Activated naive CD8-positive, alpha-beta T cell treated with anti-CD3 and anti-CD28 coated beads, Interleukin-2, amount 50 U/mL, for 24 hours (primary cell): ENCODE measurements around the gene ZFP28.

Source experiments
- ATAC-seq: fragments of 150-1000 bp; cut with Tn5 transposase; one replicate; pipeline ENCODE4 v1.10.0; 2021
- DNase-seq: peaks from one replicate; pipeline ENCODE4 v3.0.0; 2021
- H3K27ac Mint-ChIP-seq: one replicate; pipeline ENCODE4 v1.8.0; 2021; ENCODE audit warnings: mild to moderate bottlenecking, mixed read lengths
- H3K27me3 Mint-ChIP-seq: one replicate; pipeline ENCODE4 v1.8.0; 2021; ENCODE audit warnings: mixed read lengths
- H3K36me3 Mint-ChIP-seq: one replicate; pipeline ENCODE4 v1.8.0; 2021; ENCODE audit warnings: low read depth, mixed read lengths
- H3K4me1 Mint-ChIP-seq: one replicate; pipeline ENCODE4 v1.8.0; 2021; ENCODE audit warnings: mixed read lengths
- H3K4me3 Mint-ChIP-seq: one replicate; pipeline ENCODE4 v1.8.0; 2021; ENCODE audit warnings: mild to moderate bottlenecking, moderate library complexity, mixed read lengths
- H3K9me3 Mint-ChIP-seq: one replicate; pipeline ENCODE4 v1.8.0; 2021; ENCODE audit warnings: mixed read lengths

ZFP28 gene

DNA sequence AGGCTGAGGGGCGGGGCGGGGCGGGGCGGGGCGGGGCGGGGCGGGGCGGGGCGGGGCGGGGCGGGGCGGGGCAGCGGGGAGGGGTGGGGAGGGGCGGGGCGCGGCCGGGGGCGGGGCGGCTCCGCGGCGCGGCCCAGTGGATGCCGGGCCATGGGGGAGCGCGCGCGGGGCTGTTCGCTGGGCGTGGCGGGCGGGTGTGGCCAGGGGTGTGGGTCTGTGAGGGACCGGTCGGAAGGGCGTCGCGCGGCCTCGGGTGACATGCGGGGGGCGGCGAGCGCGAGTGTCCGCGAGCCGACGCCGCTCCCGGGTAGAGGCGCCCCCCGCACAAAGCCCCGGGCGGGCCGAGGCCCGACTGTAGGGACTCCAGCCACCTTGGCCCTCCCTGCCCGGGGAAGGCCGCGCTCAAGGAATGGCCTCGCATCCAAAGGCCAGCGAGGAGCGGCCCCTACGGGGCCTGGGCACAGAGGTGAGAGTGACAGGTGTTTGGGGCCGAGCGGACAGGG, at the start of gene ZFP28:
ZFP28 (plus strand) TSS at position 188 of the 503 bp plus-strand sequence; CDS start at position 259, 71 bp downstream.
- H3K36me3 Mint-ChIP-seq, result peaks cover 66% of the 10 kb centered on the region
- H3K4me3 Mint-ChIP-seq, result peak within 1 kb of the TSS; percentile 82
- H3K27me3 Mint-ChIP-seq, result no peaks in the 10 kb centered on the region
- peak; percentile 81 for ATAC-seq
- H3K9me3 Mint-ChIP-seq, result peaks cover 56% of the 10 kb centered on the region
- peak within 1 kb of the TSS; percentile 91 for H3K27ac Mint-ChIP-seq
- peak; percentile 77 for DNase-seq
- H3K4me1 Mint-ChIP-seq, result peaks cover 18% of the 10 kb centered on the region

DNA sequence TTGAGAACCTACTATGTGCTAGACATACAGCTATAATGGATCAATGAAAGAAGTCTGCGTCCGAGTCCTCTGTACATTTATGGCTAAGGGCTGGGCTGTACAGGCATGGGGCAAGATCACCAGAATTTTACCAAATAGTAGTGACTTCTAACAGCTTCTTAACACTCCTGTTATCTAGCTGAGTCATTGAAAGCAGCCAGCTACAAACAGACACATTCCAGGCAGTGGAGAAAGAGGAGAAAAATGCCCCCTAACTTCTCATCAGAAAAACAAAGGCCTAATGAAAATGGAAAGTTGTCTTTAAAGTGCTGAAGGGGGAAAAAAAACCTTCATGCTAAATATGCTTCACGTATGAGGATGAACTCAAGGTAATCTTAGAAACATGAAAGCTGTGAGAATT, 47.3 kb upstream of the ZFP28 start:
- H3K4me3 Mint-ChIP-seq, result no peak overlapping the region
- no peaks in the 10 kb centered on the region for H3K27me3 Mint-ChIP-seq
- H3K36me3 Mint-ChIP-seq, result peaks cover 42% of the 10 kb centered on the region
- ATAC-seq, result no peak
- H3K27ac Mint-ChIP-seq, result no peak overlapping the region
- H3K4me1 Mint-ChIP-seq, result no peaks in the 10 kb centered on the region
- DNase-seq, result no peak
- H3K9me3 Mint-ChIP-seq, result peaks cover 75% of the 10 kb centered on the region

DNA sequence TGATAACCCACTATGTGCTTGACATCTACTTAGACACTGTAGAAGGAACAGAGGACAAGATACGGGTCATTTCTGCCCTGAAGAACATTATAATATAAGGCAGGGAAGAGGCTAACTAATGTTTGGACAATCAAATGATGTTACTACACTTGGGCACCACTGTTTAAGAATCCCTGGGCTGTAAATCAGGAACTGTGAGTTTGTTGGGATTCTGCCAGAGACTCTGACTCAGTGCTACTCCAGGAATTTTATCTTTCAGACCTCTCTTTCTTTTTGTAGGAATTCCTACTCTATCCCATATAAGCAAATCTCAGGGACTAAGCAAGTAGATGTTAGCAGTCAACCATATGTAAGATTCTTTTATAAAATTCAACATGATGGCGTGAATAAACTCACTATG, 34.2 kb upstream of the ZFP28 start:
- no peak overlapping the region for H3K4me3 Mint-ChIP-seq
- no peaks in the 10 kb centered on the region for H3K27me3 Mint-ChIP-seq
- peaks cover 22% of the 10 kb centered on the region for H3K36me3 Mint-ChIP-seq
- DNase-seq (no peak), ATAC-seq (no peak)
- peaks cover 6% of the 10 kb centered on the region for H3K4me1 Mint-ChIP-seq
- no peak overlapping the region for H3K27ac Mint-ChIP-seq
- H3K9me3 Mint-ChIP-seq, result peaks cover 58% of the 10 kb centered on the region

DNA sequence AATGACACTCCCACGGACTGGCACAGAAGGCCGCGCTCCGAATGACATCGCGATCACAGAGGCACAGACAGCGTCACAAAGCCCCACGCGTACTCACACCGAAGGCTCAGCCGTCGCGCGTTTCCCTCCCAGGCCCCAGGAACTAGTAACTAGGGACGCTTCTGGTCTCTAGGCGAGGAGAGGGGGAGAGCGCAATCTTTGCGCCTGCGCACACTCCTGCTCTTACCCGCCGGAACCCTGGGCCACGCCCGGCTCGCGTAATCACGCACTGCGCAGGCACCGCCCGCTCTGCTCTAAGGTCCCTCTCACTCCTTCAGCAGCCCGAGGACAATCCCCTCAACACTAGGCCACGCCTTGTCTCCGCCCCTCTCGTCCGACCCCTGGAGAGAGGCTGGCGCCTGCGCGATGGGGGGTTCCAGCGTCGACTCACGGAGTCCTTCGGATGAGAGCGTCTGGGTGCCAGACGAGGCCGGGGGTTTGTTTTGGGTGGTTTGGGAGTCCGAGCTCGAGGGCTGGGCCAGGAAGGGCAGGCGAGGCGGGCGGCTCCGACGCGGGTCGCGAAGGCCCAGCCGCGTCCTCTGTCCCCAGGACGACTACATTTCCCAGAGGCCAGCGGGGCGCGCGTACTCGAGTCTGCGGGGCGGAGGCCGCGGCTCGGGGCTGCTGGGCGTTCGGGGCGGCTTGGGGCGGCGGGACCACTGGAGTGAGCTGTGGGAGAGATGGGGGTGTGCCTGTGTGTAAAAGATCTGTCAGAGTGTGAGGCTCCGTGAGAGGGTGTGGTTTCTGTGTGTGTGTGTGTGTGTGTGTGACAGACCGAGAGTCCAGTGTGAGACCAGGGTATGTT, 31.1 kb upstream of the ZFP28 start, which contains the start of gene ZNF471:
ZNF471 (plus strand) TSS at position 410 of the 844 bp plus-strand sequence. CDS start 3,717 bp downstream, outside the sequence.
- ATAC-seq, result peak; percentile 99
- peak; percentile 82 for DNase-seq
- H3K4me1 Mint-ChIP-seq, result peaks cover 6% of the 10 kb centered on the region
- H3K4me3 Mint-ChIP-seq, result no peak within 1 kb of the TSS
- H3K36me3 Mint-ChIP-seq, result peaks cover 15% of the 10 kb centered on the region
- no peak within 1 kb of the TSS for H3K27ac Mint-ChIP-seq
- H3K9me3 Mint-ChIP-seq, result peaks cover 38% of the 10 kb centered on the region
- no peaks in the 10 kb centered on the region for H3K27me3 Mint-ChIP-seq

DNA sequence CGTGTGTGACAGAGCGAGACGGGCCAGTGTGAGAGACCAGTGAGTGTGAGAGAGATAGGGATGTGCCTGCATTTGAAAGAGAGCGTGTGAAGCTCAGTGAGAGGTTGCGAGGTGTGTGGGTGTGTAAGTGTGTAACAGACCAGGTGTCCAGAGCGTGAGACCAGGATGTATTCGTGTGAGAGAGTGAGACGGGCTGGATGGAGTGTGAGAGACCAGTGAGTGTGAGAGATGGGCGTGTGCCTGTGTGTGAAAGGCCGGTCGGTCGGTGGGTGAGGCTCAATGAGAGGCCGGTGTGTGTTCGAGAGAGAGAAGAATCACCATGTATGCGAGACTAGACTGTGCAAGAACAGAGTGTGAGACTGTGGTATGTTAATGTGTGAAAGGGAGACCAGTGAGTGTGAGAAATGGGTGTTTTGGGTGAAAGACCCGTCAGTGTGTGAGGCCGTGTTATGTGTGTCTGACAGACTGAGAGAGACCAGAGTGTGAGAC, 30.4 kb upstream of the ZFP28 start:
- DNase-seq, result no peak
- peaks cover 40% of the 10 kb centered on the region for H3K9me3 Mint-ChIP-seq
- no peak overlapping the region for H3K27ac Mint-ChIP-seq
- ATAC-seq, result no peak
- H3K4me3 Mint-ChIP-seq, result no peak overlapping the region
- no peaks in the 10 kb centered on the region for H3K27me3 Mint-ChIP-seq
- peaks cover 16% of the 10 kb centered on the region for H3K36me3 Mint-ChIP-seq
- peaks cover 6% of the 10 kb centered on the region for H3K4me1 Mint-ChIP-seq

DNA sequence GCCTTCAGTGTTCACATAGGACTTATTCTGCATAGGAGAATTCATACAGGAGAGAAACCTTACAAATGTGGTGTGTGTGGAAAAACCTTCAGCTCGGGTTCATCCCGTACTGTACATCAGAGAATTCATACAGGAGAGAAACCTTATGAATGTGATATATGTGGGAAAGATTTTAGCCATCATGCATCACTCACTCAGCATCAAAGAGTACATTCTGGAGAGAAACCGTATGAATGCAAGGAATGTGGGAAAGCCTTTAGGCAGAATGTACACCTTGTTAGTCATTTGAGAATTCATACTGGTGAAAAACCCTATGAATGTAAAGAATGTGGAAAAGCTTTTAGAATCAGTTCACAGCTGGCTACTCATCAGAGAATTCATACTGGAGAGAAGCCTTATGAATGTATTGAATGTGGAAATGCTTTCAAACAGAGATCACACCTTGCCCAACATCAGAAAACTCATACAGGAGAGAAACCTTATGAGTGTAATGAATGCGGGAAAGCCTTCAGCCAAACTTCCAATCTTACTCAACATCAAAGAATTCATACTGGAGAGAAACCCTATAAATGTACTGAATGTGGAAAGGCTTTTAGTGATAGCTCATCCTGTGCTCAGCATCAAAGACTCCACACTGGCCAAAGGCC, 13.4 kb upstream of the ZFP28 start:
- DNase-seq (no peak), ATAC-seq (no peak)
- Mint-ChIP-seq H3K27ac (no peak overlapping the region), H3K36me3 (peaks cover 57% of the 10 kb centered on the region), H3K4me1 (no peaks in the 10 kb centered on the region), H3K4me3 (no peak overlapping the region), H3K27me3 (no peaks in the 10 kb centered on the region), H3K9me3 (peaks cover 73% of the 10 kb centered on the region)

DNA sequence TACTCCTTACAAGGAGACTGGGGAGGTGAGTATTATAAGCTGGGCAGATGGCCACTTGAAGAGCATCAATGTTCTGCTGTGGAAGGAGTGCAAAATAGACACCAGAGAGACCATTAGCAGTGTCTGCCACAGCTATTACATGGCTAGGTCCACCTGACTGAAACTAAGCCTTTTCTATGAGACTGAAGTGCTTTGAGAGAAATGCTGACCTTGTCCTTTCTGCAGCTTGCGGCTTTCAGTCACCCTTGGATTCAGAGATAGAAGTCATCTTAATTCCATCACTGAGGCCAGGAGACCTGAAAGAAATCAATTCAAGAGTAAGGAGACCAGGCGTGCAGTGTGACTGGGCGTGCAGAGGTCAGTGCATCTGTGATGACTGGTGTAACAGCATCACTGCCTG, 1.3 kb upstream of the ZFP28 start:
- H3K4me3 Mint-ChIP-seq, result peak overlapping the region; percentile 82
- DNase-seq, result no peak
- ATAC-seq, result no peak
- no peaks in the 10 kb centered on the region for H3K27me3 Mint-ChIP-seq
- H3K4me1 Mint-ChIP-seq, result peaks cover 18% of the 10 kb centered on the region
- peaks cover 56% of the 10 kb centered on the region for H3K9me3 Mint-ChIP-seq
- H3K36me3 Mint-ChIP-seq, result peaks cover 62% of the 10 kb centered on the region
- no peak overlapping the region for H3K27ac Mint-ChIP-seq

DNA sequence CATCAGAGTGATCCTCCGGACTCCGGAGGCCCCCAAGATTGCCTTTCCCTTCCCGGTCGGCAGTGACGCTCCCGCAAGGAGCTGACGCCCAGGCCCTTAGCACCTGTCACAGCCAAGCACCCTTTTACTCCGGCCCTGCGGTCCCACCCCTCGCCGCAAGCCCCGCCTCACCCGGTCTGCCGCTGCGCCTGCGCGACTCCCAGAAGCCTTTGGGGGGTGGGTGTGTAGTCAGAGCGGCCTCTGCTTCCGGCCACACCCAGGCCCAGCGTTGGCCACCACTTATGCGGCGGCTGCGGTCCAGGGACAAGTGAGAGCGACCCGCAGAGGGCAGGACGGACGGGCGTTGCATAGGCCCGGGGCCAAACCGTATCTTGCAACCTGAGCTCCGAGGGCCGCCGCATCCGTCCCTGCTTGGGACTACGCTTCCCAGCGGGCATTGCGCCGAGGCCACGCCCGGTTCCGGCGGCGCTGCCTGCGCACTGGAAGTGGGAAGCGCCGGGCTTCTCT, 441 bp upstream of the ZFP28 start:
- Mint-ChIP-seq H3K27me3 (no peaks in the 10 kb centered on the region), H3K4me1 (peaks cover 18% of the 10 kb centered on the region), H3K27ac (peak overlapping the region; percentile 91), H3K4me3 (peak overlapping the region; percentile 82), H3K9me3 (peaks cover 55% of the 10 kb centered on the region), H3K36me3 (peaks cover 62% of the 10 kb centered on the region)
- DNase-seq (peak; percentile 91), ATAC-seq (peak; percentile 95)

DNA sequence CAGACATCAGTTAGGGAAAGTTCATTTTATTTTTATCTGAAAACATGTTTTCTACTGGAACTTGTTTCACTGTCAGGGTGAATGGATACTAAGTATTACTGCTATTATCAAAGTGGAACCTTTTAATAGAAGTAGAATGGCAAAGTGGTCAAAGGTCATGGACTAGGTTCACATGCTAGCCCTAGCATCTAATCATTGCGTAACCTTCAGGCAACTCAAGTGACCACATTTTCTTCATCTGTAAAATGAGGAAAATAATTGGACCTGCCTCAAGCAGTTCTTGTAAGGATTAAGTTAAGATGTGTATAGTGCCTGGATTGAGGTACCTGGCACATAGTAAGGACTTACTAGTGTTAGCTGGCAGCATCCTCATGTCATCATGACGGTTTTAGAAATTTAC, 5.0 kb downstream of the ZFP28 start:
- DNase-seq, result no peak
- Mint-ChIP-seq H3K4me1 (peaks cover 8% of the 10 kb centered on the region), H3K36me3 (peaks cover 80% of the 10 kb centered on the region), H3K4me3 (no peak overlapping the region), H3K27me3 (no peaks in the 10 kb centered on the region), H3K27ac (no peak overlapping the region), H3K9me3 (peaks cover 60% of the 10 kb centered on the region)
- ATAC-seq, result no peak

DNA sequence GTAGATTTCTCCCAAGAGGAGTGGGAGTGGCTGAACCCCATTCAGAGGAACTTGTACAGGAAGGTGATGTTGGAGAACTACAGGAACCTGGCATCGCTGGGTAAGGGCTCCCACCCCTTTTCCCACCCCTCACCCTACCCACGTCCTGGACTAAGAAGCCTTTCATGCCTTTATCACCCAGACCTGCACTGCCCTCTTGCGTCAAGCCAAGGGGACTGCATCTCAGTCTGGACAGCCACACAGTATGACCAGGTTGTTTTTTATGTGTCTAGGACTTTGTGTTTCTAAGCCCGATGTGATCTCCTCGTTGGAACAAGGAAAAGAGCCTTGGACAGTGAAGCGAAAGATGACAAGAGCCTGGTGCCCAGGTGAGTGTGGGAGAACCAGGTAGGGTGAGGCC, 8.8 kb downstream of the ZFP28 start:
- Mint-ChIP-seq H3K4me1 (no peaks in the 10 kb centered on the region), H3K27me3 (no peaks in the 10 kb centered on the region), H3K27ac (no peak overlapping the region), H3K9me3 (peaks cover 64% of the 10 kb centered on the region), H3K4me3 (no peak overlapping the region), H3K36me3 (peaks cover 83% of the 10 kb centered on the region)
- DNase-seq, result no peak
- ATAC-seq, result no peak

DNA sequence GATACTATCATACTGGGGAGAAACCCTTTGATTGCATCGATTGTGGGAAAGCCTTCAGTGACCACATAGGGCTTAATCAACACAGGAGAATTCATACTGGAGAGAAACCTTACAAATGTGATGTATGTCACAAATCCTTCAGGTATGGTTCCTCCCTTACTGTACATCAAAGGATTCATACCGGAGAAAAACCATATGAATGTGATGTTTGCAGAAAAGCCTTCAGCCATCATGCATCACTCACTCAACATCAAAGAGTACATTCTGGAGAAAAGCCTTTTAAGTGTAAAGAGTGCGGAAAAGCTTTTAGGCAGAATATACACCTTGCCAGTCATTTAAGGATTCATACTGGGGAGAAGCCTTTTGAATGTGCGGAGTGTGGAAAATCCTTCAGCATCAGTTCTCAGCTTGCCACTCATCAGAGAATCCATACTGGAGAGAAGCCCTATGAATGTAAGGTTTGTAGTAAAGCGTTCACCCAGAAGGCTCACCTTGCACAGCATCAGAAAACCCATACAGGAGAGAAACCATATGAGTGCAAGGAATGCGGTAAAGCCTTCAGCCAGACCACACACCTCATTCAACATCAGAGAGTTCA, 15.6 kb downstream of the ZFP28 start:
- peaks cover 70% of the 10 kb centered on the region for H3K9me3 Mint-ChIP-seq
- peaks cover 71% of the 10 kb centered on the region for H3K36me3 Mint-ChIP-seq
- ATAC-seq (no peak), DNase-seq (no peak)
- H3K27me3 Mint-ChIP-seq, result no peaks in the 10 kb centered on the region
- no peaks in the 10 kb centered on the region for H3K4me1 Mint-ChIP-seq
- no peak overlapping the region for H3K27ac Mint-ChIP-seq
- H3K4me3 Mint-ChIP-seq, result no peak overlapping the region

DNA sequence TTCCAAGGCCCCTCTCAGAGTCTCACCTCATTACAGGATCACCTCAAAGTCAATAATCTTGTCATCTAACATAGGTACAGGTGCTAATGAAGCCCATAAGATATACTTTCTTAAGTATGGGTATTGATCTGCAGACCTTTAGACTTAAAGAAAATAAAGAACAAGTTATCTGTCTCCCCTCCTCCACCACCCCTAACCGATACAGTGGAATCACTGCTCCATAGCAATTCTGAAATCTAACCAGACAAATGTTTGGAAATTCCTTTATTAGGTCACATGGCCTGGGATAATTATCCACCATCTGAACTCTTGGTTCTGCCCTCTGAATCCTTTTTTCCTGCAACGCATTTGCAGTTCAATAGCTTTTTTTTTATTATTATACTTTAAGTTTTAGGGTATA, 24.0 kb downstream of the ZFP28 start:
- peaks cover 48% of the 10 kb centered on the region for H3K36me3 Mint-ChIP-seq
- peaks cover 11% of the 10 kb centered on the region for H3K4me1 Mint-ChIP-seq
- DNase-seq (no peak), ATAC-seq (no peak)
- H3K27me3 Mint-ChIP-seq, result no peaks in the 10 kb centered on the region
- H3K9me3 Mint-ChIP-seq, result peaks cover 88% of the 10 kb centered on the region
- no peak overlapping the region for H3K4me3 Mint-ChIP-seq
- H3K27ac Mint-ChIP-seq, result no peak overlapping the region

DNA sequence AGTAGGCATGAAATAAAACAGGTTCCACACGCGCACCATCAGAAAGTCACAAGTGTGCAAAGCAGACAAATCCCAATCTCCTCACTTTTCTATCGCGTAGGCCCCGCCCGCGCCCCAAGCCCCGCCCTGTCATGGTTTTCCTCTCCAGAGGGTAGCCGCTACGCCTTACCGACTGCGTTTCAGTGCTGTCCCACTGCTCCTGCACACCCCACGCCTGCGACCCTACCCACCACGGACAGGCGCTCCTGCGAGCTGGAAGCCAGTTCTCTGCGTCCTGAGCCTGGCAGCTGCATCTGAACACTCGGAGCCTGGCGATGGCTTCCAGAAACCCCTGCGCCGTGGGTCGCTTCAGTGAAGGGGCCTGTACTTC, 28.1 kb downstream of the ZFP28 start:
- Mint-ChIP-seq H3K27ac (peak overlapping the region; percentile 87), H3K4me1 (peaks cover 19% of the 10 kb centered on the region), H3K9me3 (peaks cover 70% of the 10 kb centered on the region), H3K36me3 (peaks cover 76% of the 10 kb centered on the region), H3K27me3 (no peaks in the 10 kb centered on the region), H3K4me3 (peak overlapping the region; percentile 91)
- ATAC-seq (peak; percentile 30), DNase-seq (peak; percentile 66)

DNA sequence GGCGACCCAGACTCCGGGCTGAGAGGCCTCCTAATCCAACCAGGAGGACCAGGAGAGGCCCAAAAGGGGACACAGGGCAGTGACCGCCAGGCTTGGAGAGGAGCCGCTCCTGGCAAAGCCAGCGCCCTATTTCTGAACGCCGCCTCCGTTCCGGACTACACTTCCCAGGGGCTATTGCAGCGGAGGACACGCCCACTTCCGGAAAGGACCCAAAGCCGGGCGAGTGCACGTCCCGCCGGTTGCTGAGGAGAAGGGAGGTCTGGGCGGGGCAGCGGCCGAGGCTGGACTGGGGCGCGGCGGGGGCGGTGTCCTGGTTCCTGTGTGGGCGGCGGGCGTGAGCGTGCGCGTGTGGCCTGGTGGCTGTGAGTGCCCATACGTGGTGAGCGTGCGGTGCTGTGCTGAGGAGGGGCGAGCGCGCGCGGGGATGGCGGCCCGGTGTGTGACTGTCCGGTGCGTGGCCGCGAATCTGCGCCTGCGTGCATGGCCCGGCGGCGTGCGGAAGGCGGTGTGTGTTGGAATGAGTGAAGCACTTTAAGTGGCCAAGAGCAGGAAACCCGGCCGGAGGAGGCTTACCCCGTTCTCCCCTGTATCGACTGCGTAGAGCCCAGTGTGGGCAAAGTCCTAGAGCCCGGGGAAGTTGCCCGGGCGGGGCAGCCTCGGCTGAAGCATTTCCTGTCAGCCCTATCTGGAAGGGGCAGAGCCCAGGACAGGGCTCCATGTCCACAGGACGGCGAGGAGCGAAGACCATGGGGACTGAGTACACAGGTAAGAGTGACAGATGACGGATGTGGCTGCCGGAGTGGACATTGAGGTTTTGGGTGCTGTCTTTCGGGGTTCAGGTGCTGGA, 28.7 kb downstream of the ZFP28 start, which contains the start of gene ZNF470:
ZNF470 (plus strand) TSS at position 195 of the 847 bp plus-strand sequence. CDS start 2,844 bp downstream, outside the sequence.
- H3K4me1 Mint-ChIP-seq, result peaks cover 19% of the 10 kb centered on the region
- H3K4me3 Mint-ChIP-seq, result peak within 1 kb of the TSS; percentile 91
- H3K27me3 Mint-ChIP-seq, result no peaks in the 10 kb centered on the region
- peak within 1 kb of the TSS; percentile 87 for H3K27ac Mint-ChIP-seq
- peaks cover 77% of the 10 kb centered on the region for H3K36me3 Mint-ChIP-seq
- peak; percentile 97 for ATAC-seq
- peak; percentile 90 for DNase-seq
- H3K9me3 Mint-ChIP-seq, result peaks cover 65% of the 10 kb centered on the region
